Measurements from ENCODE around the gene TPK1. TPM values are rescaled to one million over a fixed set of nuclear protein-coding genes. Genes with fewer than 3 reads are reported as not detected.

The TPK1 gene
- total and polyA plus RNA-seq, 5 donors: 5.5 to 8.8 (median 7.5) TPM

DNA sequence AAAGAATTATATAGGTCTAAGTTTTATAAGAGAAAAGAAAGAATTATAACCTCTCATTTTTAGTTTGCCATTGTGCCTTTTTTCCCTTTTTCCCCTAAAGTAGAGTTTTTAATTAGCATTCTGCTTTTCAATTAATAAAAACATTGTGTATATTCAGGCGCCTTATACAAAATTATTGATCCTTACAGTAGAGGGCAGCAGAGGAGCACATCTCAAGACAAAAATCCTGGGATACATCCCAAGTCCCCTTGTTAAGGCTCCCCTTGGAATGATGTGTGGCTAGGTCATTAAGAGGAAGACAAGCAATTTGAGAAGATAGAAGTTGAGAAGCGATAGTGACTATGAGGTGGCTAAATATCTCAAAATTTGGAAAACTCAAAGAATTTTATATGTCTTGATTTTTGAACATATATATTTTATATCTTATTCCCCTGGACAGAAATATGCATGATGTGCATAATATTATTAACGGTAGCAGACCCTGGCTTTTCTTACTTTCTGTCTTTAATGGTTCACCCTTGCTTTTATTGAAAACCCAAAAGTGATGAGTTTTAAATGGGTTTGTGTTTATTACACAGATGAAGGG lies 19.1 kb upstream of the TPK1 start:
- H3K4me3 ChIP-seq (ENCODE audit: low read length): no peak overlapping the region
- no peak for DNase-seq
- intact Hi-C loops (cut with DNase I): no loop called here
- H3K9me3 ChIP-seq (ENCODE audit: control insufficient read depth, low read length): no peaks in the 10 kb centered on the region
- no peaks in the 10 kb centered on the region for H3K4me1 ChIP-seq (ENCODE audit: control insufficient read depth, insufficient read depth, low read length)
- no peak for ATAC-seq
- WGBS: 44% methylated on average over 3 of the region's 3 CpGs
- no peak overlapping the region for H3K27ac ChIP-seq (ENCODE audit: low read length)
- no peaks in the 10 kb centered on the region for H3K27me3 ChIP-seq (ENCODE audit: control insufficient read depth, insufficient read depth)

DNA sequence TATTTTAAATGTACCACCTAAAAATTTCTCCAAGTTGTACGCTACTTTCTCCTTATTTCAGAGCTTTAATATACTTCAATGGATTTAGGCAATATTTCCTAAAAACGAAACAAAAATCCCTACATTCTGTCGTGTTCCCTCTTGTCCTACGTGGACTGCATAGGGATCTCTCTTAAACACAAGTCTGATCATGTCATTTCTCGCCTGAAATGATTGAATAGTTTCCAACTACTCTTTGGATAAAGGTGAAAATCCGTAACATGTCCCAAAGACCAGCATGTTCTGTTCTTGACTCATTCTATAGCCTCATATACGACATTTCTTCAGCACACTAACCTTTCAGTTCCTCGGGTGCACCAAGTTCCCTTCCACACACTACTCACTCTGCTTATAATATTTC lies 17.7 kb upstream of the TPK1 start:
- Histone ChIP-seq H3K27ac (ENCODE audit: low read length) (no peak overlapping the region), H3K4me3 (ENCODE audit: low read length) (no peak overlapping the region), H3K27me3 (ENCODE audit: control insufficient read depth, insufficient read depth) (no peaks in the 10 kb centered on the region), H3K4me1 (ENCODE audit: control insufficient read depth, insufficient read depth, low read length) (no peaks in the 10 kb centered on the region), H3K9me3 (ENCODE audit: control insufficient read depth, low read length) (no peaks in the 10 kb centered on the region)
- no peak for DNase-seq
- WGBS: 85% methylated on average over 8 of the region's 8 CpGs
- intact Hi-C loops (cut with DNase I): no loop called here
- ATAC-seq: no peak

DNA sequence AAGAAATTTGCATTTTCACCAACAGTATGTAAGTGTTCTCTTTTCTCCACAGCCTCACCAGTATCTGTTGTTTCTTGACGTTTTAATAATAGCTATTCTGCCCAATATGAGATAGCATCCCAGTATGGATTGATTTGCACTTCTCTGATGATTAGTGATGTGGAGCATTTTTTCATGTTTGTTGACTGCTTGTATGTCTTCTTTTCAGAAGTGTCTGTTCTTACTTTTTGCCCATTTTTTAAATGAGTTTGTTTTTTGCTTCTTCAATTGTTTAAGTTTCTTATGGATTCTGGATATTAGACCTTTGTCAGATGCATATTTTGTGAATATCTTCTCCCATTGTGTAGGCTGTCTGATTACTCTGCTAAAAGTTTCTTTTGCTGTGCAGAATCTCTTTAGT lies 12.2 kb upstream of the TPK1 start:
- 78% methylated on average over 1 of the region's 1 CpG for WGBS
- intact Hi-C loops (cut with DNase I): no loop called here
- no peak overlapping the region for H3K27ac ChIP-seq (ENCODE audit: low read length)
- no peak overlapping the region for H3K4me3 ChIP-seq (ENCODE audit: low read length)
- H3K27me3 ChIP-seq (ENCODE audit: control insufficient read depth, insufficient read depth): no peaks in the 10 kb centered on the region
- ATAC-seq (no peak), DNase-seq (no peak)
- no peaks in the 10 kb centered on the region for H3K9me3 ChIP-seq (ENCODE audit: control insufficient read depth, low read length)
- no peaks in the 10 kb centered on the region for H3K4me1 ChIP-seq (ENCODE audit: control insufficient read depth, insufficient read depth, low read length)

DNA sequence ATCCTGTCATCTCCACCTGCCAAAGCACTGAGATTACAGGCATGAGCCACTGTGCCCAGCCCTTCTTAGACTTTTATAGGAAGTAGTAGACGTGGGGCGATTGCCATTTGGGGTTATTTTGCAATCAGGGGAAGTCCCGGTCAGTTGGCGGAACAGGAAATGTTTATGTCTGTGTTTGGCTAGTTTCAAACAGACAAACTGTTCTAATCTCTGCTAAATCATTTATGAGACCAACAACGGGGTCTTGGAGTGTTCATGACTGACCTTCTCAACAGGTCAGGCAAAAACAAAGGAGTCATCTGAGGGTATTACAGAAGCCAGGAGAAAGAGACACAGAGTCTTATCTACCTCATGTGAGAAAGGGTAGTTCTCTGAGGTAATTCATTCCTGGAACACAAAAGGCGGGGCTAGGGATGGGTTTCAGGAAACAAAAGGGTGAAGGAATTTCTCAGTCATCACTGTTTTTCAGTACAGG lies 6.6 kb upstream of the TPK1 start:
- Histone ChIP-seq H3K27me3 (ENCODE audit: control insufficient read depth, insufficient read depth) (no peaks in the 10 kb centered on the region), H3K4me1 (ENCODE audit: control insufficient read depth, insufficient read depth, low read length) (no peaks in the 10 kb centered on the region), H3K4me3 (ENCODE audit: low read length) (no peak overlapping the region), H3K27ac (ENCODE audit: low read length) (peak overlapping the region; percentile 20), H3K9me3 (ENCODE audit: control insufficient read depth, low read length) (no peaks in the 10 kb centered on the region)
- WGBS: 44% methylated on average over 6 of the region's 6 CpGs
- ATAC-seq (peak; percentile 72 to 93), DNase-seq (peak in 2 of 3 donors; percentile 27 to 47)
- intact Hi-C loops (cut with DNase I): no loop called here

DNA sequence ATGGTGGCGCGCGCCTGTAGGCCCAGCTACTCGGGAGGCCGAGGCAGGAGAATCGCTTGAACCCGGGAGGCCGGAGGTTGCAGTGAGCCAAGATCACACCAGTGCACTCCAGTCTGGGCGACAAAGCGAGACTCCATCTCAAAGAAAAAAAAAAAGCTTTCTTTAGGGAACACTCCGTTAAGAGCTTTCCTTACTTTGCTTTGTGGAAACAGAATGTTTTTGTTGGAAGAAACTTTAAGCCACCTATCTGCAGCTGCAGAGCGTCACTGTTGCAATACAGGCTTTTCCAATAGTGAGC lies 641 bp upstream of the TPK1 start:
- Histone ChIP-seq H3K27me3 (ENCODE audit: control insufficient read depth, insufficient read depth) (no peaks in the 10 kb centered on the region), H3K4me3 (ENCODE audit: low read length) (no peak overlapping the region), H3K27ac (ENCODE audit: low read length) (peak overlapping the region; percentile 94), H3K4me1 (ENCODE audit: control insufficient read depth, insufficient read depth, low read length) (no peaks in the 10 kb centered on the region), H3K9me3 (ENCODE audit: control insufficient read depth, low read length) (no peaks in the 10 kb centered on the region)
- WGBS: 88% methylated on average over 12 of the region's 12 CpGs
- DNase-seq: no peak
- intact Hi-C loops (cut with DNase I): no loop called here
- ATAC-seq: no peak

DNA sequence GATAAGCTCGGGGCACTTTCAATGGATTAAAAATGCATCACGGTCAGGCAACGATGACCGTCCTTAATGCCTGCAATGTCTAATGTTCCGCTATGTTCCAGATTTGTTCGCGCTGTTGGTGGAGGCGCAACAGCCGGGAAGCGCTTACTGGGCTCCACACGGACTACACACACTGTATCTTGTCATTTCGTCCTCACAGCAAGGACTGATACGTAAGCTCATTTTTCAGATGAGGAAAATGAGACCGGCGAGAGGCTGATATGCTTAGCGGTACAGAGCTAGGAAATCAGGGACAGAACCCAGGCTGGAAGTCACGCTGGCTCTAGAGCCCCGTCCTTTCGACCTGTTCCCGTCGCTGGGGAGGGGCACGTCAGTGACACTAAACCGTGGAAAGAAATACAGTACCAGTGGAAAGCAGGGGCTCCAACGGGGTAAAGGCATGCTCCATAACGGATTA lies 670 bp downstream of the TPK1 start:
- H3K4me1 ChIP-seq (ENCODE audit: control insufficient read depth, insufficient read depth, low read length): no peaks in the 10 kb centered on the region
- peak overlapping the region; percentile 100 for H3K27ac ChIP-seq (ENCODE audit: low read length)
- ATAC-seq (peak; percentile 67 to 74), DNase-seq (peak; percentile 57 to 70 (median 64))
- peak overlapping the region; percentile 83 for H3K4me3 ChIP-seq (ENCODE audit: low read length)
- no peaks in the 10 kb centered on the region for H3K27me3 ChIP-seq (ENCODE audit: control insufficient read depth, insufficient read depth)
- under 1% methylated on average over 25 of the region's 25 CpGs for WGBS
- intact Hi-C loops (cut with DNase I): no loop called here
- H3K9me3 ChIP-seq (ENCODE audit: control insufficient read depth, low read length): no peaks in the 10 kb centered on the region

DNA sequence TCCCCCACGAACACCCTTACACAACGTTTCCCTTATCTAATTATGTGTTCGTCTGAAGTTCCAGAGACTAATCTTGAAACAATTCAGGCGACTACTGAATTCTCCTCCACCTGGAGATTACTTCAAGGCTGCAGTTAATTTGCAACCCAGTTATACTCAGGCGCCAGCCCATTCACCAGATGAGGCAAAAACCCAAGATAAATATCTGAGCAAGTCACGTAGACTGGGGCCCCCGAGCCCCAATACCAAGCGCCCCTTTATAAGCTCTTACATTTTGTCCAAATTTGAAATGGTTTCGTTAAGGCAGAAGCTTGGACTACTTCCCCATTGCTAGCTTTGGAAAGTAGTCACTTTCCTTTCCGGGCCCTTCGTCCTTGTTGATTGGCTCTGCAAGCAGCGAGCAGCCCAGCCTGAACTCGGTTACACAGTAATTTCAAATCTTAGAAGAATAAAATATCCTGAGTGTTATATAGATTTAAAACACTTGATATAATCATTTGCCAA lies 1.2 kb downstream of the TPK1 start:
- Histone ChIP-seq H3K4me1 (ENCODE audit: control insufficient read depth, insufficient read depth, low read length) (no peaks in the 10 kb centered on the region), H3K27ac (ENCODE audit: low read length) (peak overlapping the region; percentile 100), H3K4me3 (ENCODE audit: low read length) (peak overlapping the region; percentile 83), H3K9me3 (ENCODE audit: control insufficient read depth, low read length) (no peaks in the 10 kb centered on the region), H3K27me3 (ENCODE audit: control insufficient read depth, insufficient read depth) (no peaks in the 10 kb centered on the region)
- ATAC-seq (peak in 1 of 2 donors; percentile 23), DNase-seq (peak in 2 of 3 donors; percentile 29 to 41)
- WGBS: 21% methylated on average over 13 of the region's 13 CpGs
- intact Hi-C loops (cut with DNase I): no loop called here

DNA sequence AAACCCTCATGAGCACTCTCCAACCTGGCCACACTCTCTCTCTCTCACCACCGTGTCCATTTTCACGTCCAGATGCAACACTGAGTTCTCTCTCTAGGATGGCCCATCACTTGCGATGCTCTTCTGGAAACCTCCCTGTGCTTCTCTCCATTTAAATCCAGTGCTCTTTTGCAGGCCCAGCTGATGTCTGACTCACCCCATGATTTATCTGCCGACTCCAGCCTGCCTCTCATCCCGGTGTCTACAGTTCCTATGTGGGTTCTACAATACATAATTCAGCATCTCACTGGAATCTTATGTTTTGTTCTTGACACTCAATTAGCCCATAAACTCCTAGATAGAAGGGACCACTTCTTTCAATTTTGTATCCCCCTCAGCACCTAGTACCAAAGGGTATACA lies 5.0 kb downstream of the TPK1 start:
- WGBS: 95% methylated on average over 5 of the region's 5 CpGs
- ATAC-seq (no peak), DNase-seq (no peak)
- H3K4me1 ChIP-seq (ENCODE audit: control insufficient read depth, insufficient read depth, low read length): no peaks in the 10 kb centered on the region
- no peak overlapping the region for H3K27ac ChIP-seq (ENCODE audit: low read length)
- intact Hi-C loops (cut with DNase I): no loop called here
- H3K27me3 ChIP-seq (ENCODE audit: control insufficient read depth, insufficient read depth): no peaks in the 10 kb centered on the region
- no peaks in the 10 kb centered on the region for H3K9me3 ChIP-seq (ENCODE audit: control insufficient read depth, low read length)
- no peak overlapping the region for H3K4me3 ChIP-seq (ENCODE audit: low read length)

DNA sequence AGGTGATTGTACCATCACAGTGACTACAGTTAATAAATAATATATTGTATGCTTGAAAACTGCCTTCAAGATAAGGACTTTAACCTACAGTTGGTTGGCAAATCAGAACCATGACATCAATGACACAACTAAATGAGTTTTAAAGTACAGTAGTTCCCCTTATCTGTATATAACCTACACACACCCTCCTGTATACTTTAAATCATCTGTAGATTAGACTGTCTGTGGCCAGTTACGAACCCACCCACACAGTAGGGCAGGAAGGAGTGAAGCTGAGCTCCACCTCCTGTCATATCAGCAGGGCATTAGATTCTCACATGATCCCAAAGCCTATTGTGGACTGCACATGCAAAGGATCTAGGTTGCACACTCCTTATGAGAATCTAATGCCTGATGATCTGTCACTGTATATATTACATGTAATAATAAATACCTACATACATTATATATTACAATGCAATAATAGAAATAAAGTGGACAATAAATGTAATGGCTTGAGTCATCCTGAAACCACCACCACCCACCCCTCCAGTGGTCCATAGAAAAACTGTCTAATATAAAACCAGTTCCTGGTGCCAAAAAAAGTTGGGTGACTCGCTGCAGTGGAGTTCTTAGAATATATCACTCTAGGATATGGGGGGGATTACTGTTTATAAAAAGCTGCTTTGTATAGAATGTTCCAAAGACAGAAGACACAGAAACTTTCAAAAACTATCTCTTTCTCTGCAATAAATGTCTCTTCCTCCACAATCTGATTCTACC lies 5.6 kb downstream of the TPK1 start:
- Histone ChIP-seq H3K9me3 (ENCODE audit: control insufficient read depth, low read length) (no peaks in the 10 kb centered on the region), H3K4me3 (ENCODE audit: low read length) (no peak overlapping the region), H3K27me3 (ENCODE audit: control insufficient read depth, insufficient read depth) (no peaks in the 10 kb centered on the region), H3K27ac (ENCODE audit: low read length) (no peak overlapping the region), H3K4me1 (ENCODE audit: control insufficient read depth, insufficient read depth, low read length) (no peaks in the 10 kb centered on the region)
- intact Hi-C loops (cut with DNase I): no loop called here
- ATAC-seq (no peak), DNase-seq (no peak)
- WGBS: 87% methylated on average over 2 of the region's 2 CpGs

DNA sequence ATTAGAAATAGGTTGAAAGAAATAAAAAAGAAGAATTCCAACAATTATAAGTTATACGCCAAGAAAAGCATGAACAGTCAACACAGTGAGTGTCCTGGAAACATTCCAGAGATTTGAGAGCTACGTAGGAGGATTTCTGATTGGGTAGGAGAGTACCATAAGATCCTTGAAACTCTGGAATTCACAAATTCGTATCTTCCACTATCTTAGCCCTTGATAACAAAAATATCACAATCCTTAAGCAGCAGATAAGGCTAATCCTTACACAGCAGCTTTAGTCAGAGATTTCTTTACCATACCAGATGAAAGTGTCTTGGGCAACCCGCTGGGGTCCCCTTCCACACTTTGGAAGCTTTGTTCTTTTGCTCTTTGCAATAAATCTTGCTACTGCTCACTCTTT lies 8.2 kb downstream of the TPK1 start:
- Histone ChIP-seq H3K27me3 (ENCODE audit: control insufficient read depth, insufficient read depth) (no peaks in the 10 kb centered on the region), H3K4me3 (ENCODE audit: low read length) (no peak overlapping the region), H3K27ac (ENCODE audit: low read length) (no peak overlapping the region), H3K9me3 (ENCODE audit: control insufficient read depth, low read length) (no peaks in the 10 kb centered on the region), H3K4me1 (ENCODE audit: control insufficient read depth, insufficient read depth, low read length) (no peaks in the 10 kb centered on the region)
- DNase-seq (no peak), ATAC-seq (peak; percentile 82 to 92)
- WGBS: 52% methylated on average over 4 of the region's 4 CpGs
- intact Hi-C loops (cut with DNase I): no loop called here

DNA sequence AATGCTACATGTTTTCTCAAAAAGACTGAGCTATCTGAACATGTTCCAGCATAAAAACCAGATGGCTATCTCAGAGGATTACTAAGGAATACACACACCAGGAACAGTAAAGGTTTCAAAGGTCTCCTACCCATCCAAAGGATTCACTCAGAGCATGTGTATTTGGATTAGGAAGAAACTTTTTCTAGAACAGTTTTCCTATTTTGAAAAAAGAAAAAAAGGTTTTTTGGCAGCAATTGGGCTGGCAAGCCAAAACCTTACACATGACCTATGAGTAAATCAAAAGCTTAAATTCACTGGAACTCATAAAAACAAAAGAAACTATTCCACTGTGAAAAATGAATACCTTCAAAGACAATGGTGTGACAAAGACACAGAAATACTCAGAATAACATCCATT lies 9.6 kb downstream of the TPK1 start:
- Histone ChIP-seq H3K27me3 (ENCODE audit: control insufficient read depth, insufficient read depth) (no peaks in the 10 kb centered on the region), H3K4me1 (ENCODE audit: control insufficient read depth, insufficient read depth, low read length) (no peaks in the 10 kb centered on the region), H3K27ac (ENCODE audit: low read length) (no peak overlapping the region), H3K9me3 (ENCODE audit: control insufficient read depth, low read length) (no peaks in the 10 kb centered on the region), H3K4me3 (ENCODE audit: low read length) (no peak overlapping the region)
- DNase-seq (no peak), ATAC-seq (no peak)
- intact Hi-C loops (cut with DNase I): no loop called here
